ENCODE data around the gene HDAC9. TPM values are rescaled to one million over a fixed set of nuclear protein-coding genes. Genes with fewer than 3 reads are reported as not detected.

Gene HDAC9
- total RNA-seq, 6 donors from 2014 or later, result 8.4 to 23.1 (median 10.4) TPM

DNA sequence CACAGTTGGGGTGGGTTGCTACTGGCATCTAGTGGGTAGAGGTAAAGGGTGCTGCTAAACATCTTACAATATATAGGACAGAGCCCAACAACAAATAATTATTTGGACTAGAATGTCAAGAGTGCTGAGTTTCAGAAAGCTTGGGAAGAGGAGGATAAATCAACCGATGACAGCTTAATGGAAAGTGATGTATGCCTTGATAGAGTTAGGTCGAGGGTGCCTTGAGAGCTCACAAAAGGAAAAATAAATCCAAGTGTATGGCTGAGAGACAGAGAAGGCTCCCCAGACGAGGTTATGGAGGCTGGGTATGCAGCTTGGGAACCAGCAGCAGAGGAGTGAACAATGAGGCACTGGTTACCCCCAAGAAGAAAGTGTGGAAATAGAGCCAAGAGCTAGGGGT is 211.1 kb downstream of the HDAC9 start:
- Histone ChIP-seq H3K9me3 (no peaks in the 10 kb centered on the region), H3K36me3 (no peaks in the 10 kb centered on the region), H3K4me3 (no peak overlapping the region), H3K4me1 (no peaks in the 10 kb centered on the region), H3K27me3 (no peaks in the 10 kb centered on the region), H3K27ac (no peak overlapping the region)
- no peak for DNase-seq
- no peak for TF ChIP-seq EP300 (IDR thresholded peaks at IDR 0.05)
- no peak for TF ChIP-seq POLR2AphosphoS5 (IDR thresholded peaks at IDR 0.05)
- TF ChIP-seq, protein P1, sequence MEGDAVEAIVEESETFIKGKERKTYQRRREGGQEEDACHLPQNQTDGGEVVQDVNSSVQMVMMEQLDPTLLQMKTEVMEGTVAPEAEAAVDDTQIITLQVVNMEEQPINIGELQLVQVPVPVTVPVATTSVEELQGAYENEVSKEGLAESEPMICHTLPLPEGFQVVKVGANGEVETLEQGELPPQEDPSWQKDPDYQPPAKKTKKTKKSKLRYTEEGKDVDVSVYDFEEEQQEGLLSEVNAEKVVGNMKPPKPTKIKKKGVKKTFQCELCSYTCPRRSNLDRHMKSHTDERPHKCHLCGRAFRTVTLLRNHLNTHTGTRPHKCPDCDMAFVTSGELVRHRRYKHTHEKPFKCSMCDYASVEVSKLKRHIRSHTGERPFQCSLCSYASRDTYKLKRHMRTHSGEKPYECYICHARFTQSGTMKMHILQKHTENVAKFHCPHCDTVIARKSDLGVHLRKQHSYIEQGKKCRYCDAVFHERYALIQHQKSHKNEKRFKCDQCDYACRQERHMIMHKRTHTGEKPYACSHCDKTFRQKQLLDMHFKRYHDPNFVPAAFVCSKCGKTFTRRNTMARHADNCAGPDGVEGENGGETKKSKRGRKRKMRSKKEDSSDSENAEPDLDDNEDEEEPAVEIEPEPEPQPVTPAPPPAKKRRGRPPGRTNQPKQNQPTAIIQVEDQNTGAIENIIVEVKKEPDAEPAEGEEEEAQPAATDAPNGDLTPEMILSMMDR (IDR thresholded peaks at IDR 0.05), result no peak
- ATAC-seq (ENCODE audit: low FRiP score in 2 of 2), result no peak
- 58% methylated on average over 3 of the region's 3 CpGs for WGBS, 2 donors

DNA sequence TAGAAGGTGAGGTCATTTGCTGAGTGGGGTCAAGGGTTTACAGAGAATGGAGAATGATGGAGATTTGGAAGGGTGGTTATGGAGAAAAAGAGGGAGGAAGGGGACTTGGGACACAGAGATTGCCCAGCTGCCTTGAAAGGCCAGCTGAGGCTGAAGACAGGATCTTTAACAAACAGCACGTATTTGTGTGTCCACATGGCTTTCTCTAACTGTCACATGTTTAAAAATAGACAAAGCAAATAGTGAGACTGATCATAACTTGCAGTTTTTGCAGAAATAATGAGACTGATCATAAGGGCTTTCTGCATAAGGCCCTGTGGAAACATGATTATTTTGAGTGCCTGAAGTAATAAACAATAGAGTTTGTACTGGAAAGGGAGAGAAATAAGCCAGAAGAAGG is 212.7 kb downstream of the HDAC9 start:
- H3K27ac ChIP-seq, result no peak overlapping the region
- no peaks in the 10 kb centered on the region for H3K4me1 ChIP-seq
- DNase-seq (no peak), ATAC-seq (ENCODE audit: low FRiP score in 2 of 2) (no peak)
- H3K9me3 ChIP-seq, result no peaks in the 10 kb centered on the region
- 47 to 55% methylated on average over 1 of the region's 1 CpG for WGBS, 2 donors
- no peak for TF ChIP-seq EP300 (IDR thresholded peaks at IDR 0.05)
- TF ChIP-seq POLR2AphosphoS5 (IDR thresholded peaks at IDR 0.05), result no peak
- TF ChIP-seq, protein P1 (IDR thresholded peaks at IDR 0.05), result no peak
- no peak for TF ChIP-seq POLR2A (IDR thresholded peaks at IDR 0.05)
- H3K4me3 ChIP-seq, result no peak overlapping the region
- H3K27me3 ChIP-seq, result no peaks in the 10 kb centered on the region
- no peaks in the 10 kb centered on the region for H3K36me3 ChIP-seq

DNA sequence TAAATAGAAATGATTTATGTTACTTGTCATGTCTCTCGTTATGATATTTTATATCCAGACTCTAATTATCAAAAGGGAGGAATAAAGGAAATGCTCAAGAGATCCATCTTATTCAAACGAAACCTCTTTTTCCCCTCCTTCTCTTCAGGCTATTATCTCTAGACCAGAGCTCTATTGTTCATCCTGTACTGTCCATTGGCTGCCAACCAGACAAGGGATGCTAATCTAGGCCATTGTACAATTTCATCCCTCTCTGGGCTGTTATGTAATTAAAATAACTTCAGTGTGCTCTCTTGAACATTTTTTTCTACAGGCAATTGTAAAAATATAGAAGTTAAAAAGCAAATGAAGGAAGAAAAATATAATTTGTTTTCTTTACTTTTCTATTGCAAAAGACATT is 220.4 kb downstream of the HDAC9 start:
- DNase-seq (no peak), ATAC-seq (ENCODE audit: low FRiP score in 2 of 2) (no peak)
- WGBS, 2 donors, result 51 to 69% methylated on average over 2 of the region's 2 CpGs

DNA sequence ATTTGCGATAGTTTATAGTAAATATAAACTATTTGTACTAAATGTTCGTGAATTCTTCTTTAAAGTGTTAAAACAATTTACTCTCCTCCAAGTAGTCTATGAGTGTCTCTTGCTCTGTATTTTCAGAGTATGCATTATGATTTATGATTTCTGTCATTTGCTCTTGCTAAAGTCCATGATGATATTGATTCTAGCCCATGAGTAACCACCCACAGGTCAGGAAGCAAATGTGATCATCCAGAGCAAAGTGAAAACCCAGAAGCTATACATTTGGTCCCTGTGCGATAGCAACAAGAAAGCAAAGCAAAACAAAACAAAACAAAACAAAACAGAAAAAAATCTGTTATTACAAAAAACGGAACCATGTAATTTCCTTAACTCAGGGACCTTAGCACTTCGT is 225.9 kb downstream of the HDAC9 start:
- Histone ChIP-seq H3K4me1 (no peaks in the 10 kb centered on the region), H3K27ac (no peak overlapping the region), H3K4me3 (no peak overlapping the region), H3K27me3 (no peaks in the 10 kb centered on the region), H3K36me3 (no peaks in the 10 kb centered on the region), H3K9me3 (no peaks in the 10 kb centered on the region)
- DNase-seq (no peak), ATAC-seq (ENCODE audit: low FRiP score in 2 of 2) (no peak)
- WGBS, 2 donors, result 85 to 93% methylated on average over 5 of the region's 5 CpGs
- TF ChIP-seq, protein P1 (IDR thresholded peaks at IDR 0.05), result no peak
- TF ChIP-seq EP300 (IDR thresholded peaks at IDR 0.05) (no peak), POLR2AphosphoS5 (IDR thresholded peaks at IDR 0.05) (no peak), POLR2A (IDR thresholded peaks at IDR 0.05) (no peak)

More for the DNA sequence above, 220.4 kb downstream of the HDAC9 start:
- Histone ChIP-seq H3K4me1 (no peaks in the 10 kb centered on the region), H3K36me3 (no peaks in the 10 kb centered on the region), H3K27me3 (no peaks in the 10 kb centered on the region), H3K27ac (no peak overlapping the region), H3K4me3 (no peak overlapping the region), H3K9me3 (no peaks in the 10 kb centered on the region)
- TF ChIP-seq POLR2AphosphoS5 (IDR thresholded peaks at IDR 0.05), result no peak
- TF ChIP-seq, protein P1 (IDR thresholded peaks at IDR 0.05), result no peak
- no peak for TF ChIP-seq EP300 (IDR thresholded peaks at IDR 0.05)
- TF ChIP-seq POLR2A (IDR thresholded peaks at IDR 0.05), result no peak

DNA sequence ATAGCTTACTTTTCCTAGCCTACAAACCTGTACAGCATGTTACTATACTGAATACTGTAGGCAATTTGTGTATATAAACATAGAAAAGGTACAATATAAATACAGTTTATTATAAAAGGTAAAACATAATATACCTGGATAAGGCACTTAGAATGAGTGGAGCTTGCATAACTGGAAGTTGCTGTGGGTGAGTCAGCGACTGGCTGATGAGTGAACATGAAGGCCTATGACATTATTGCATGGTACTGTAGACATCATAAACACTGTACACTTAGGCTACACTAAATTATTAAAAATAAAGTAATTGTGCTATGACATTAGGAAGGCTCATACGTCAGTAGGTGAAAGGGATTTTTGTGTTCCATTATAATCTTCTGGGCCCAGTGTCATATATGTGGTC is 228.8 kb downstream of the HDAC9 start:
- ATAC-seq (ENCODE audit: low FRiP score in 2 of 2), result no peak

More for the DNA sequence above, 228.8 kb downstream of the HDAC9 start:
- Histone ChIP-seq H3K27me3 (no peaks in the 10 kb centered on the region), H3K36me3 (no peaks in the 10 kb centered on the region), H3K4me1 (no peaks in the 10 kb centered on the region), H3K27ac (no peak overlapping the region), H3K4me3 (no peak overlapping the region), H3K9me3 (no peaks in the 10 kb centered on the region)
- no peak for DNase-seq
- 87 to 89% methylated on average over 2 of the region's 2 CpGs for WGBS, 2 donors
- TF ChIP-seq POLR2A (IDR thresholded peaks at IDR 0.05) (no peak), EP300 (IDR thresholded peaks at IDR 0.05) (no peak), POLR2AphosphoS5 (IDR thresholded peaks at IDR 0.05) (no peak)
- TF ChIP-seq, protein P1 (IDR thresholded peaks at IDR 0.05), result no peak
